Measurements from ENCODE around the gene FAIM2.

The FAIM2 gene

DNA sequence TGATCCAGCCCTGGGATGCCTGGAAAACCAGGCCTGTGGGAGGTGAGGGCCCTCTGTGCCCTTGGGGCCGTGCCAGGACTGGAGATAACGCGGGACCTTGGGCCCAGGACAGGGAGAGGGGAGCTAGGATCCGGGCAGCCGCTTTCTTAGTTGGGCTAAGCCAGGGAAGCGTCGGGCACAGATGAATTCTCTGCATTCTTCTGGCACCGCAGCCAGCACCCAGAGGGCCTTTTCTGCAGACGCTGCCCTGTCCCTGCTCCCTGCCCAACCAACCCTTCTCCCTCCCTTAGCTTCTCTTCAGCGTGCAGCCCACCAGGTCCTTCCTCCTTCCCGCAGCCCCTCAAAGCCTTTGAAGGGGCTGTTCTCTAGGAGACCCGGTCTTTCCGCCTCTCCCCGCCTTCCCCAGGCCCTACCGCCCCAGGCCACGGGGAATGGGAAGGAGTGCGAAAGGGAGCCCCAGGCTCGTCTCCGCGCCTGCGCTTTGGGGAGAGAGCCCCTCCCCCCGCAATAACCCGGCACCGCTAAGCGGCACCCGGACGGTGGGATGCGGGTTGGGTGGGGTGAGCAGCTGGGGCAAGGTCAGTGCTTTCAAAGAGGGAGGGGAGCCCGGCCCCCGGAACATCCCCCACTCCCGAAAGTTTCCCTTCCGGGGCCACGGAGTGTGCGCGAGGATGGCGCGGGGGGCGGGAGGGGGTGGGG is 76.2 kb downstream of the FAIM2 start:
- DNase-seq (ENCODE audit: extremely low read depth in 1 of 2, low read depth in 1 of 2), result peak in 1 of 2 donors; percentile 9

DNA sequence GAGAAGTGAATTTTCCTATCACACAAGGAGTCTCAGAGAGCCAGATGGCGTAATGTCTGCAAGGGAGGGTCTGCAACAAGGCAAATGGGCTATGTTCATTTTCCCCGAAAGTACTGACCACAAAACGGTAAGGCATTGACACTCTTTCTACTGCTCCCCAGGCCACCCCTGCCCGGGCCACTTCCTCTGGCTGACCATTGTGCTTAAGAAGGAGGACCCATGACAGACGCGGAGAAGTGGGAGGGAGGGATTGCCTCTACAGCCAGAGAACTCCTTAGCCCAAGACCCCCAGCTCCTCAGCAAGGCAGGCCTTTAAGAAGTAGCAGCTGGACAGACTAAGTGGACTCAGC is 76.7 kb downstream of the FAIM2 start:
- no peak for DNase-seq (ENCODE audit: extremely low read depth in 1 of 2, low read depth in 1 of 2)

DNA sequence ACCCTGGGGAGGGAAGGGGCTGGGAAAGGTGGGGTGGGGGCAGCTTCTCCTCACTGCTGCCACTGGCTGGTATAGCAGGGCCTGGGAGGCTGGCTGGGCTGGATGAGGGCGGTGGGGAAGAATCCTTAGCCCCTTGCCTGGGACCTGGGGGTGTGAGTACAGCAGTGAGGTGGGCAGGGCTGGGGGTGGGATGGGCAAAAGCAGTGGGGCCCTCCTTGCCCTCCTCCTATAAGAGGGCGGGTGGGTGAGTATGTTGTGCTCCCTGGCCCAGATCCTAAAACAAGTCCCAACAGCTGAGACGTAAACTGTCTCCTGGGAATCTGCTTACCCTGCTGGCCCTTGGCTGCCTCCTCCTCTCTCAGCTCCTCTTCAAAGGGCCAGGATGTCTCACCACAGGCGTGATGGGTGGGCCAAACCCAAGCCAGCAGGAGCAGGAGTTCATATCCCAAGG is 77.7 kb downstream of the FAIM2 start:
- DNase-seq (ENCODE audit: extremely low read depth in 1 of 2, low read depth in 1 of 2), result no peak

DNA sequence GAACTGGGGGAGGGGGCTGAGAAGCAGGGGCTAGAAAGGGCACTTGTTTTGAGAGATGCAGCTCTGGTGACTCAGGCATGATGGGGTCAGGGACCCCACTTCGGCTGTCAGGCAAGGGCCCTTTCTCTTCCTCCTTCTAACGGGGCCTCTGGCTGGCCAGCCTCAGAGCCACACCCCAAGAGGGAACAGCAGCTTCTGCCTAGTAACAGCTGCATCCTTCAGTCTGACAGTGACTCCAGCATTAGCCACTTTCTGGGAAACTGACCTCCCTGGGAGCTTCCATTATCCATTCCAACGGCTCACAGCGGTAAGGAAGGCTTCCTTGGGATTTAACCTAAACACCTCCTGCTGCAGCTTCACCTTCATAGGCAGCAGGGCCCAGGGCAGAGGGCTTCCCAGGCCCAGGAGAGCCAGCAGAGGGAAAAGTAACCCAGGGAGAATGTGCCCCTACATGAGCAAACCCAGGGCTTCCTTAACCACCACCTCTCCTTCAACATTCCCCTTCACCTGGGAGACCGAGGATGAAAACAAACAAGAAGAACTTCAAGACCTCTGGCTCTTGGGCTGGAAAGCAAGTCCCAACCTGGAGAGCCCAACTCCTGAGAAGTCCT is 78.2 kb downstream of the FAIM2 start:
- no peak for DNase-seq (ENCODE audit: extremely low read depth in 1 of 2, low read depth in 1 of 2)

DNA sequence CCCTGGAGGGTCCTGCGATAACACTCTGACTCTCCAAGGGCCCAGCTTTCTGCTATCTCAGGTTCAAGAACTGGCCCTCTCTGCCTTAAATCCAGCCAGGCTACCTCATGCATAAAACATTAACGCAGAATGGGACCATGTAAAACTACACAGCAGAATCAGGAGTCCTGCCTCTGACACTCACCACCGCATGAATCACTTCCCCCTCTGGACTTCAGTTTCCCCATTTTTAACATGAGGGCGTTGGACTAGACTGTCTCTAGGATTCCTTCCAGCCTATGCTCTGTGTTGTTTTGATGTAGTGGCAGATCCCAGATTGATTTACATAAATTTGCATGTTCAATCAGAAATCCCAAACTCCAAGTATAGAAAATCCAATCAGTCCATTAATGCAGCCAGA is 78.8 kb downstream of the FAIM2 start:
- DNase-seq (ENCODE audit: extremely low read depth in 1 of 2, low read depth in 1 of 2), result no peak

DNA sequence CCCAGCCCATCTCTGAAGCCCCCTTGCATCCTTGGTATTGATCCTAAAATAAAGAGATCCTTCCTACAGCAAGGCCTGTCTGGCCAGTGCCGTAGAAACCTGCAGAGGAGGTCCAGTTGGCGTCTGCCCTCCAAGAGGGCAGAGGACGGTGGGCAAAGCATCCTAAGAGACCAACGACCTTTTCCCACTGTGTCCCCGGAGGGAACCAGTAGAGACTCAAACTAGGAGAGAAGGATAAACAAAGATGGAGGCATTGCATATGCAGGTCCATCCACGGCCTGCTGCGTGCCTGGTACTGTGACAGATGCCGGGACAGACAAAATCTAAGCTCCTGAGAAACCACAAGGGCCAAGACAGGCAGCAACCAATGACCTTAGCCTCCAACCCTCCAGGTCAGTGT is 79.3 kb downstream of the FAIM2 start:
- DNase-seq (ENCODE audit: extremely low read depth in 1 of 2, low read depth in 1 of 2), result no peak

DNA sequence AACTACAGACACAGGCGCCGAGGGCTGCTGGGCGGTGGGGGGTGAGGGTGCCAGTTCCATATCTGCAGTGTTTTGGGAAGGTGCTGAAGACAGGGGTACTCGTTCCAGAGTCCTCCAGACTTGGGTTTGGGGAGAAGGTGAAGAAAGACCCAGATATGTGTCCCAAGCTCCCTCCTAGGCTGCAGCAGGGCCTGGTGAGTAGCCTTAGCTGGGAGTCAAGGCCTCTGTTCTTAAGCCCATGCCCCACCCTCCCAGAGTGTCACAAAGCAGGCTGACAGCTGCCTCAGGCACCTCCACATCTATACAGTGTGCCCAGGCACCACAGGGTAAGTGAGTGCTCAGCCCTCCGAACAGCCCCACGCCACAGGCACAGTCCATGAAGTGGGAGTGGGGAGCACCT is 79.7 kb downstream of the FAIM2 start:
- DNase-seq (ENCODE audit: extremely low read depth in 1 of 2, low read depth in 1 of 2), result no peak

DNA sequence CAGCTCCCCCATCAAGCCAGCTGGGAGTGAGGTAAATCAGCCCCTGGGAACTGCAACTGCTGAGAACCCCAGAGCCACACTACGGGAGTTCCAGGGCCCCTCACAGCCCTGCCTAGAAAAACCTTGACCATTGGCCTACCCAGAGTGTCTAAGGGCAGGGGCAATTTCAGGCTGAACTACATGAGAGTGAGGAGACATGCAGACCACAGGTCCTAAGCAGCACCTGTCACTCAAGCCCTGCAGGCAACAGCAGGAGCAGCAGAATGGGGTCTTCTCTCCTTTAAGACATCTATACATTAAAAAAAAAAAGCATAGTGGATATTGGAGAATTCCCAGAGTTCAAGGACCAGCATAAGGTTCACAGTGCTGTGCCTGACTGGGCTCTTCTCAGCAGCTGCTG is 80.3 kb downstream of the FAIM2 start:
- DNase-seq (ENCODE audit: extremely low read depth in 1 of 2, low read depth in 1 of 2), result no peak

DNA sequence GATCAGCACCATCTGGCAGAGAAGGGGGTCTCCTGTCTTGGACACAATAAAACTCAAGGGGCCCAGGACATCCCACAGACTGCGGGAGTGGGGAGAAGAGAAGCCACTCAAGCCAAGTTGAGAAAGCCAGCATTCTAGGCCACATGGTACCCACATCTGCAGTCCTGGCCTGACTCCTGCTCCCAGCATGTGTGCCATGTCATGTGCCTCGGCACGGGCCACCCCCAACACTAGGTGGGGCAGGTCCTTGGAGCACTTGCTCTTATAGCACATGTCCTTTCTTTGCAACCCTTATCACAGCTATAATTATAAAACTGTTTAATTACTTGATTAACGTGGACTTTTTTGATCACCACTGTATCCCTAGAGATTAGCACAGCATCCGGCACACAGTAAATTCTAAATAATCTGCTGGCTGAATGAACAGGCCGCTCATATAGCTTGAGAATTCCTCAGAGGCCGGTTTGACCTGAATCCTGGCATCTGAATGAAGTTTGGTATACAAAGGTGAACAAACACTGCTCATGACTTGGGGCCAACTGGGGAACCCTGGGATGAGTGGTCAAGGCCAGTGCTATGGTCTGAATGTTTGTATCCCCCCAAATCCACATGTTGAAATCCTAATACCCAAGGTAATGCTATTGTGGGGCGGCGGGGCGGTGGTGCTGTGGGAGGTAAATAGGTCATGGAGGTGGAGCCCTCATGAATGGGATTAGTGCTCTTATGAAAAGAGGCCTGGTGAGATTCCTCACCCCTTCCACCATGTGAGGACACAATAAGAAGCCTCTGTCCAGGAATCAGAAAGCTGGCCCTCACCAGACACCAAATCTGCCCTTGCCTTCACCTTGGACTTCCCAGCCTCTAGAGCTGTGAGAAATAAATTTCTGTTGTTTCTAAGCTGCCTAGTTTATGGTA is 82.1 kb downstream of the FAIM2 start:
- no peak for DNase-seq (ENCODE audit: extremely low read depth in 1 of 2, low read depth in 1 of 2)

DNA sequence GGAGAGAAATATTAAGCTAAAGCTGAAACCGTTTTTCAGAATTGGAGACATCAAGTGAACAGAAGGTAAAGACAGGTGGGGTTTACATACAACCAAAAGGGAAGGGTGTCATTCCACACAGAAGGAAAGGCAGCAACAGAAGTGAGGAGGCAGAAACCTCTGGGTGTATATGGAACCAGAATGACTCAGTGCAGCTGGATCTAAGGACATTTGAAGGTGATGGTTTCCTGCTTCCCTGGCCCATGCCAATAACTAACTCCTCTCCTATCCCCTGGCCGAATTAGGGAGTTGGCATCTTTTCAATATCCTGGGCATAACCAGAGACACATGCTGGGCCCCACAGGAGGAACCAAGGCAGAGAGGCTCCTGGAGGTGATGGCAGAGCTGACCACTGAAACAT is 83.9 kb downstream of the FAIM2 start:
- no peak for DNase-seq (ENCODE audit: extremely low read depth in 1 of 2, low read depth in 1 of 2)

DNA sequence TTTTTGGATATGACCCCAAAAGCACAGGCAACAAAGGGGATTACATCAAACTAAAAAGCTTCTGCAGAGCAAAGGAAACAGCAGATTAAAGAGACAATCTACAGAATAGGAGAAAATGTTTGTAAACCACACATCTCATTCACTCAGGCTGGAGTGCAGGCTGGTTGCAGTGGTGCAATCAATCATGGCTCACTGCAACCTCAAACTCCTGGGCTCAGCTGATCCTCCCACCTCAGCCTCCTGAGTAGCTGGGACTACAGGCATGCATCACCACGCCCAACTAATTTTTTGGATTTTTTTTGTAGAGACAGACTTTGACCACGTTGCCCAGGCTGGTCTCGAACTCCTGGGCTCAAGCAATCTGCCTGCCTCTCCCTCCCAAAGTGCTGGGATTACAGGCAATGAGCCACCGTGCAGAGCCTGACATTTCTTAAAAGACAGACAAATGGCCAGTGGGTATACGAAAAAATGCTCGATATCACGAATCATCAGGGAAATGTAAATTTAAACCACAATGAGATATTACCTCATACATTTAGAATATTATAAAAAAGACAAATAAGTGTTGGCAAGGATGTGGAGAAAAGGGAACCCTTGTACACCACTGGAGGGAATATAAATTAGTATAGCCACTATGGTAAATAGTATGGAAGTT is 85.3 kb downstream of the FAIM2 start:
- no peak for DNase-seq (ENCODE audit: extremely low read depth in 1 of 2, low read depth in 1 of 2)

Measured in stimulated activated CD8-positive, alpha-beta memory T cell treated with anti-CD3 and anti-CD28 coated beads, Interleukin-7, amount 100 ng/mL, for 48 hours (primary cell).